ENCODE measurements around the gene FADS2.

FADS2 gene

GRCh38 chr11:61889831-61890230 lies 61.7 kb downstream of the FADS2 start:
- no peak for DNase-seq

- DNase-seq, result peak; percentile 22
Observed at GRCh38 chr11:61890529-61891330, 62.6 kb downstream of the FADS2 start.

GRCh38 chr11:61891331-61892084 lies 63.4 kb downstream of the FADS2 start, which contains the start of gene FADS3:
Gene FADS3, minus strand, starts transcription at chr11:61891545. Its CDS starts 164 bp downstream, at chr11:61891381.
- peak; percentile 42 for DNase-seq

GRCh38 chr11:61892085-61892370 lies 63.9 kb downstream of the FADS2 start:
- no peak for DNase-seq

GRCh38 chr11:61893981-61894380 lies 65.9 kb downstream of the FADS2 start:
- DNase-seq, result no peak

- no peak for DNase-seq
Observed at GRCh38 chr11:61895046-61895717, 67.1 kb downstream of the FADS2 start.

- DNase-seq, result no peak
Observed at GRCh38 chr11:61895718-61896059, 67.6 kb downstream of the FADS2 start.

GRCh38 chr11:61896665-61897386 lies 68.7 kb downstream of the FADS2 start:
- no peak for DNase-seq

GRCh38 chr11:61897387-61898246 lies 69.5 kb downstream of the FADS2 start:
- DNase-seq, result peak; percentile 80

- no peak for DNase-seq
Observed at GRCh38 chr11:61898247-61898582, 70.1 kb downstream of the FADS2 start.

GRCh38 chr11:61899146-61899841 lies 71.2 kb downstream of the FADS2 start:
- peak; percentile 95 for DNase-seq

GRCh38 chr11:61900251-61900650 lies 72.2 kb downstream of the FADS2 start:
- no peak for DNase-seq

- no peak for DNase-seq
Observed at GRCh38 chr11:61901397-61901796, 73.3 kb downstream of the FADS2 start.

GRCh38 chr11:61902313-61902712 lies 74.2 kb downstream of the FADS2 start:
- DNase-seq, result no peak

- no peak for DNase-seq
Observed at GRCh38 chr11:61903845-61904244, 75.7 kb downstream of the FADS2 start.

GRCh38 chr11:61904539-61905048 lies 76.5 kb downstream of the FADS2 start:
- no peak for DNase-seq

- no peak for DNase-seq
Observed at GRCh38 chr11:61905067-61905696, 77.1 kb downstream of the FADS2 start.

GRCh38 chr11:61905801-61906521 lies 77.9 kb downstream of the FADS2 start:
- no peak for DNase-seq

GRCh38 chr11:61906522-61906909 lies 78.4 kb downstream of the FADS2 start:
- DNase-seq, result no peak

GRCh38 chr11:61907282-61907681 lies 79.2 kb downstream of the FADS2 start:
- DNase-seq, result no peak
